ENCODE results near the gene KCNK6. TPM values are rescaled to one million over a fixed set of nuclear protein-coding genes. Genes with fewer than 3 reads are reported as not detected.

Gene KCNK6
- polyA plus RNA-seq, 1 donor (not counting 4 experiments of a cell fraction or from before 2014, with no cell fraction given): 23.9 TPM

DNA sequence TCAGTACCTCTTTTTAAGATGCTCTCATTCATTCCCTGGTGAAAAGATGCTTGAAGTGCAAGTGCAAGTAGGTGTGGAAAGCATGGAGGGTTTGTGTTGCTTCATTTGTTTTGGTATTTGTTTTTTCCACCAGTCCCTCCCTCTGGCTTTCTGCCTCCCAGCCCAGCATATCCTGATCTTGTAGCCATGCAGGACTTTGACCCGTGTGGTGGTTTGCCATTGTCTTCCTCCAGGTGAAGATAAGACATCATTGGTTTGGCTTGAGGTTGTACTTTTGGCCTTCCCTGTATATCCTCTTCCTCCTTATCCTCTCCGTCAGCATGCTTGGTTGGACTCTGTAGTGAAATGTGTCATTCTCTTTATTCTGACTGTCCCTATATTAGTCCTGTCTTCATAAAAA lies 46.1 kb upstream of the KCNK6 start:
- no peak overlapping the region for H3K27ac ChIP-seq (ENCODE audit: control insufficient read depth, insufficient read depth, low read length)
- dilution Hi-C loops (cut with MboI; ENCODE audit: extremely low pct_ligation_motif_present, low sequenced_read_pairs): no loop called here
- FAIRE-seq: no peak

DNA sequence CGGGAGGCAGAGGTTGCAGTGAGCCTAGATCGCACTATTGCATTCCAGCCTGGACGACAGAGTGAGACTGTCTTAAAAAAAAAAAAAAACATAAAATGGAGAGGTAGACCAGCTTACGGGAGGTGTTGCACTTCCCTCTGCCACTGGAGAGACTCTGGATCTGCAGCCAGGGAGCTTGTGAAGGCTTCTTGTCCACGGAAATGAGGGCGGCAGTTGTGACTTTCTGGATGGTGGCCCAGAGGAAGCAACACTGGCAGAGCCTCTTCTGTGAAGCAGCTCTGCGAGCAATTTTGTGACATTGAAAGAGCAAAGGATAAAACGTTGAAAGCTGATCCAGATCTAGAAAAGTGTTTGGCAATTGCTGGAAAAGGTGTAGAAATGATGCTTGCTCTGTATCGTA lies 44.9 kb upstream of the KCNK6 start:
- Histone ChIP-seq H3K9me3 (ENCODE audit: control insufficient read depth, low read depth, low read length) (no peaks in the 10 kb centered on the region), H3K79me2 (ENCODE audit: control insufficient read depth, insufficient read depth, low read length) (peaks cover 97% of the 10 kb centered on the region), H3K27me3 (ENCODE audit: control insufficient read depth, extremely low read depth, insufficient read depth, low read length) (no peaks in the 10 kb centered on the region), H3K4me2 (ENCODE audit: control insufficient read depth, extremely low read depth, insufficient read depth, low read depth, low read length) (no peak overlapping the region), H3K9me1 (ENCODE audit: control insufficient read depth, extremely low read depth, insufficient read depth, low read length) (peaks cover 5% of the 10 kb centered on the region), H3K27ac (ENCODE audit: control insufficient read depth, insufficient read depth, low read length) (no peak overlapping the region), H4K20me1 (ENCODE audit: control insufficient read depth, extremely low read depth, insufficient read depth, low read length) (peaks cover 41% of the 10 kb centered on the region), H3K36me3 (ENCODE audit: control insufficient read depth in 2 of 2, extremely low read depth in 1 of 2, insufficient read depth in 2 of 2, low read length in 2 of 2) (peaks cover 14 to 36% of the 10 kb centered on the region in 2 experiments), H3K4me1 (ENCODE audit: control insufficient read depth, extremely low read depth, insufficient read depth, low read length) (peaks cover 26% of the 10 kb centered on the region), H3K9ac (ENCODE audit: control insufficient read depth, extremely low read depth, insufficient read depth, low read length) (no peak overlapping the region), H3K4me3 (ENCODE audit: control insufficient read depth in 2 of 3, extremely low read depth in 1 of 3, insufficient read depth in 2 of 3, low read depth in 1 of 3, low read length in 3 of 3) (no peak overlapping the region), H2AFZ (ENCODE audit: control insufficient read depth, low read length) (no peak overlapping the region)
- dilution Hi-C loops (cut with MboI; ENCODE audit: extremely low pct_ligation_motif_present, low sequenced_read_pairs): no loop called here
- FAIRE-seq: no peak
- no peak for DNase-seq (ENCODE audit: low read depth, low spot score)
- TF ChIP-seq EZH2 (IDR thresholded peaks at IDR 0.05; ENCODE audit: low read length): no peak
- TF ChIP-seq, protein P1, sequence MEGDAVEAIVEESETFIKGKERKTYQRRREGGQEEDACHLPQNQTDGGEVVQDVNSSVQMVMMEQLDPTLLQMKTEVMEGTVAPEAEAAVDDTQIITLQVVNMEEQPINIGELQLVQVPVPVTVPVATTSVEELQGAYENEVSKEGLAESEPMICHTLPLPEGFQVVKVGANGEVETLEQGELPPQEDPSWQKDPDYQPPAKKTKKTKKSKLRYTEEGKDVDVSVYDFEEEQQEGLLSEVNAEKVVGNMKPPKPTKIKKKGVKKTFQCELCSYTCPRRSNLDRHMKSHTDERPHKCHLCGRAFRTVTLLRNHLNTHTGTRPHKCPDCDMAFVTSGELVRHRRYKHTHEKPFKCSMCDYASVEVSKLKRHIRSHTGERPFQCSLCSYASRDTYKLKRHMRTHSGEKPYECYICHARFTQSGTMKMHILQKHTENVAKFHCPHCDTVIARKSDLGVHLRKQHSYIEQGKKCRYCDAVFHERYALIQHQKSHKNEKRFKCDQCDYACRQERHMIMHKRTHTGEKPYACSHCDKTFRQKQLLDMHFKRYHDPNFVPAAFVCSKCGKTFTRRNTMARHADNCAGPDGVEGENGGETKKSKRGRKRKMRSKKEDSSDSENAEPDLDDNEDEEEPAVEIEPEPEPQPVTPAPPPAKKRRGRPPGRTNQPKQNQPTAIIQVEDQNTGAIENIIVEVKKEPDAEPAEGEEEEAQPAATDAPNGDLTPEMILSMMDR (optimal IDR thresholded peaks at IDR 0.05 in 1 of 3, IDR thresholded peaks at IDR 0.05 in 1 of 3, conservative IDR thresholded peaks at IDR 0.05 in 1 of 3; ENCODE audit: extremely low read depth in 1 of 3, insufficient read depth in 2 of 3, low read length in 3 of 3): no peak

More for the DNA sequence above, 46.1 kb upstream of the KCNK6 start:
- Histone ChIP-seq H3K4me3 (ENCODE audit: control insufficient read depth in 2 of 3, extremely low read depth in 1 of 3, insufficient read depth in 2 of 3, low read depth in 1 of 3, low read length in 3 of 3) (no peak overlapping the region), H3K36me3 (ENCODE audit: control insufficient read depth in 2 of 2, extremely low read depth in 1 of 2, insufficient read depth in 2 of 2, low read length in 2 of 2) (peaks cover 14 to 28% of the 10 kb centered on the region in 2 experiments), H3K4me1 (ENCODE audit: control insufficient read depth, extremely low read depth, insufficient read depth, low read length) (peaks cover 28% of the 10 kb centered on the region), H3K79me2 (ENCODE audit: control insufficient read depth, insufficient read depth, low read length) (peaks cover 97% of the 10 kb centered on the region), H3K9me1 (ENCODE audit: control insufficient read depth, extremely low read depth, insufficient read depth, low read length) (peaks cover 5% of the 10 kb centered on the region), H3K4me2 (ENCODE audit: control insufficient read depth, extremely low read depth, insufficient read depth, low read depth, low read length) (no peak overlapping the region), H3K9ac (ENCODE audit: control insufficient read depth, extremely low read depth, insufficient read depth, low read length) (no peak overlapping the region), H4K20me1 (ENCODE audit: control insufficient read depth, extremely low read depth, insufficient read depth, low read length) (peaks cover 44% of the 10 kb centered on the region), H3K27me3 (ENCODE audit: control insufficient read depth, extremely low read depth, insufficient read depth, low read length) (no peaks in the 10 kb centered on the region), H2AFZ (ENCODE audit: control insufficient read depth, low read length) (no peak overlapping the region), H3K9me3 (ENCODE audit: control insufficient read depth, low read depth, low read length) (no peaks in the 10 kb centered on the region)
- no peak for DNase-seq (ENCODE audit: low read depth, low spot score)
- TF ChIP-seq, protein P1 (optimal IDR thresholded peaks at IDR 0.05 in 1 of 3, IDR thresholded peaks at IDR 0.05 in 1 of 3, conservative IDR thresholded peaks at IDR 0.05 in 1 of 3; ENCODE audit: extremely low read depth in 1 of 3, insufficient read depth in 2 of 3, low read length in 3 of 3): no peak
- no peak for TF ChIP-seq EZH2 (IDR thresholded peaks at IDR 0.05; ENCODE audit: low read length)
